IMR-90 (cell line): ENCODE measurements around the gene DUSP22. TPM values are rescaled to one million over a fixed set of nuclear protein-coding genes. Genes with fewer than 3 reads are reported as not detected.

Experiments used
- ATAC-seq: fragments of 200-7000 bp; cut with Tn5 transposase; 2 replicates; pipeline ENCODE4 v1.9.1; 2020; ENCODE audit warnings: low read depth, mild to moderate bottlenecking, moderate library complexity
- BruUV-seq: library from RNA; stranded (reverse); fragments of 400-500 nt; replicated peaks from 2 replicates; lab custom pipeline; 2021; lab: Mats Ljungman, UMichigan
- CTCF ChIA-PET: fragments of 300-600 bp; formaldehyde crosslinking; extraction: SDS; loops from one replicate; lab custom pipeline; 2021; ENCODE audit warnings: antibody characterized with exemption; lab: Yijun Ruan, JAX
- POLR2A ChIA-PET: fragments of 300-600 bp; sonication (Branson Sonifier 250); formaldehyde crosslinking; loops from one replicate; lab custom pipeline; 2022; ENCODE audit warnings: antibody characterized with exemption; ENCODE audit not compliant: unreplicated experiment; lab: Charles Lee
- DNase-seq: peaks from one replicate; pipeline ENCODE4 v3.0.0; 2013
- H2AFZ ChIP-seq: replicated peaks from 2 replicates; pipeline ENCODE3; 2013; ENCODE audit warnings: low read length, mild to moderate bottlenecking; ENCODE audit not compliant: poor library complexity
- H2AK5ac ChIP-seq: 2 replicates; pipeline ENCODE4 v1.6.1; 2013; ENCODE audit warnings: low read depth, low read length, inconsistent platforms
- H2AK9ac ChIP-seq: replicated peaks from 2 replicates; pipeline ENCODE3; 2013; ENCODE audit warnings: mild to moderate bottlenecking, low read depth, low read length, moderate library complexity; ENCODE audit not compliant: poor library complexity
- H2BK120ac ChIP-seq: 2 replicates; pipeline ENCODE4 v1.6.1; 2013; ENCODE audit warnings: low read depth, low read length, inconsistent platforms
- H2BK15ac ChIP-seq: 3 replicates; pipeline ENCODE4 v1.6.1; 2013; ENCODE audit warnings: low read depth, low read length, inconsistent platforms
- H2BK20ac ChIP-seq: 2 replicates; pipeline ENCODE4 v1.6.1; 2013; ENCODE audit warnings: low read depth, mild to moderate bottlenecking, inconsistent platforms, low read length, moderate library complexity
- H2BK5ac ChIP-seq: 2 replicates; pipeline ENCODE4 v1.6.1; 2013; ENCODE audit warnings: mild to moderate bottlenecking, low read depth, low read length, inconsistent platforms; ENCODE audit not compliant: poor library complexity, severe bottlenecking
- H3K14ac ChIP-seq: replicated peaks from 2 replicates; pipeline ENCODE4 v1.6.1; 2013; ENCODE audit warnings: low read depth, low read length, inconsistent platforms
- H3K18ac ChIP-seq: 2 replicates; pipeline ENCODE4 v1.6.1; 2013; ENCODE audit warnings: low read depth, low read length, control low read depth
- H3K23ac ChIP-seq: 2 replicates; pipeline ENCODE4 v1.6.1; 2013; ENCODE audit warnings: low read depth, low read length, inconsistent platforms
- H3K27ac ChIP-seq: 2 replicates; pipeline ENCODE4 v1.5.1; 2013; ENCODE audit warnings: mild to moderate bottlenecking, control low read depth, low read length; ENCODE audit not compliant: insufficient read depth
- H3K27me3 ChIP-seq: 2 replicates; pipeline ENCODE4 v1.6.1; 2013; ENCODE audit warnings: low read length; ENCODE audit not compliant: control insufficient read depth, insufficient read depth
- H3K36me3 ChIP-seq: 2 replicates; pipeline ENCODE4 v1.6.1; 2013; ENCODE audit warnings: low read length, mixed read lengths; ENCODE audit not compliant: control insufficient read depth, insufficient read depth
- H3K4ac ChIP-seq: 2 replicates; pipeline ENCODE4 v1.6.1; 2013; ENCODE audit warnings: low read depth, low read length, inconsistent platforms
- H3K4me1 ChIP-seq: 2 replicates; pipeline ENCODE4 v1.6.1; 2013; ENCODE audit warnings: low read length, mixed read lengths; ENCODE audit not compliant: control insufficient read depth, insufficient read depth
- H3K4me2 ChIP-seq: 2 replicates; pipeline ENCODE4 v1.6.1; 2013; ENCODE audit warnings: low read depth, mild to moderate bottlenecking, control low read depth, low read length, moderate library complexity
- H3K4me3 ChIP-seq: 2 replicates; pipeline ENCODE4 v1.5.1; 2013; ENCODE audit warnings: low read depth, mild to moderate bottlenecking, control low read depth, low read length, moderate library complexity; ENCODE audit not compliant: insufficient read depth
- H3K56ac ChIP-seq: 2 replicates; pipeline ENCODE4 v1.6.1; 2013; ENCODE audit warnings: low read length, inconsistent platforms; ENCODE audit not compliant: insufficient read depth; ENCODE audit errors: extremely low read depth
- H3K79me1 ChIP-seq, 2 experiments: 2 replicates each; pipeline ENCODE4 v1.6.1; 2013; ENCODE audit warnings: low read length in 2 of 2, inconsistent platforms in 1 of 2, low read depth in 1 of 2
- H3K9ac ChIP-seq: 2 replicates; pipeline ENCODE4 v1.6.1; 2013; ENCODE audit warnings: low read depth, low read length, control low read depth
- H3K9me1 ChIP-seq: 2 replicates; pipeline ENCODE4 v1.6.1; 2013; ENCODE audit warnings: low read length, inconsistent platforms; ENCODE audit not compliant: insufficient read depth
- H3K9me3 ChIP-seq: 2 replicates; pipeline ENCODE4 v1.6.1; 2013; ENCODE audit warnings: low read length; ENCODE audit not compliant: control insufficient read depth, insufficient read depth
- H4K20me1 ChIP-seq: 2 replicates; pipeline ENCODE4 v1.6.1; 2013; ENCODE audit warnings: low read length, inconsistent platforms; ENCODE audit not compliant: insufficient read depth
- H4K5ac ChIP-seq: 2 replicates; pipeline ENCODE4 v1.6.1; 2013; ENCODE audit warnings: mild to moderate bottlenecking, low read depth, low read length, control low read depth
- H4K8ac ChIP-seq, 2 experiments: 2 replicates each; pipeline ENCODE4 v1.6.1; 2013; ENCODE audit warnings: low read depth in 2 of 2, low read length in 2 of 2, control low read depth in 1 of 2, inconsistent platforms in 1 of 2
- H4K91ac ChIP-seq: 2 replicates; pipeline ENCODE4 v1.6.1; 2013; ENCODE audit warnings: low read depth, low read length, inconsistent platforms; ENCODE audit not compliant: insufficient read depth
- BHLHE40 ChIP-seq: fragments of 150-350 bp; IDR thresholded peaks from 2 replicates; pipeline ENCODE4 v1.6.1; 2016; ENCODE audit warnings: mild to moderate bottlenecking, low read depth, low read length
- CHD1 ChIP-seq: IDR thresholded peaks from 2 replicates; pipeline ENCODE4 v1.6.1; 2012; ENCODE audit warnings: low read depth, low read length, improper control_type of control experiment
- RAD21 ChIP-seq: IDR thresholded peaks from 2 replicates; pipeline ENCODE4 v1.6.1; 2012; ENCODE audit warnings: low read length, improper control_type of control experiment
- RCOR1 ChIP-seq: IDR thresholded peaks from 2 replicates; pipeline ENCODE4 v1.6.1; 2012; ENCODE audit warnings: mild to moderate bottlenecking, low read length, improper control_type of control experiment; ENCODE audit not compliant: insufficient replicate concordance
- WGBS, 2 experiments: methylation state at CpG; one replicate each; pipeline versions ENCODE4 v1.1.5 to v1.1.7; 2013; ENCODE audit warnings: missing lambda C conversion rate in 2 of 2; ENCODE audit not compliant: insufficient read length in 1 of 2; ENCODE audit errors: extremely low coverage in 2 of 2; 5-methylcytosine and 5-hydroxymethylcytosine counted together
- dilution Hi-C: fragments of 300-500 bp; cut with HindIII; formaldehyde crosslinking; loops from one replicate; pipeline ENCODE4 v1.14.3; 2018; ENCODE audit warnings: low sequenced_read_pairs; ENCODE audit not compliant: unreplicated experiment
- in situ Hi-C: fragments of 300-500 bp; cut with MboI; formaldehyde crosslinking; loops from 3 replicates; pipeline ENCODE4 v1.14.3; 2019; ENCODE audit warnings: low sequenced_read_pairs, inconsistent platforms, mixed read lengths
- intact Hi-C: fragments of 100-400 bp; cut with micrococcal nuclease; formaldehyde crosslinking; loops from 2 replicates; pipeline ENCODE4 v1.10.0; 2022
- polyA plus RNA-seq, 3 experiments: library from polyadenylated mRNA; depleted of rRNA; stranded (reverse); fragments of >200 nt; gene quantifications; 2 replicates each; pipeline ENCODE4 v1.2.3, GENCODE V29; 2012; ENCODE audit warnings: low replicate concordance in 1 of 3
- total RNA-seq: library from RNA; depleted of rRNA; stranded (reverse); fragments of >200 nt; gene quantifications from 2 replicates; pipeline ENCODE4 v1.2.3, GENCODE V29; 2012

DUSP22 gene
- total and polyA plus RNA-seq, 2 of the 4 experiments (the other 2 are of a cell fraction): 7.1 to 8.2 TPM

DNA sequence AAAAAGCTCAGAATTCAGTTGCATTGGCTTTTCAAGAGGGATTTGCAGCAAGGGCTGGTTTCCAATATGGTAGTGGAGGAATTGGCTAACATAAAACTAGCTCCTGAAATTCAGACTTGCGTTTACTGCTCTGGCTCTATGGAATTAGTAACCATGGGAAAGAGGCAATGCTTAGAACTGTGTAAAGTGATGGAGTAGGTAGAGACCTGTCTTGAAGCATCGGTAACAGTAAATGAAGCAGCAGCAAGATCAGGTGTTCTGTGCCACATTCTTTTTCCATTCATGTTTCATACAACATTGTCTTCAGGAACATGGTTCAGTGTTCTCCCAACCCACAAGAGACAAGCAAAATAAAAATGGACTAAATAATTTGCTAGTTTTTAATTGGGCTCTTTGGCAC, 105.8 kb downstream of the DUSP22 start:
- Histone ChIP-seq H3K4me2 (no peak overlapping the region), H3K9me1 (no peaks in the 10 kb centered on the region), H3K56ac (no peak overlapping the region), H3K9ac (no peak overlapping the region), H4K20me1 (no peaks in the 10 kb centered on the region), H2AFZ (no peak overlapping the region), H2BK20ac (no peak overlapping the region), H3K27me3 (peaks cover 68% of the 10 kb centered on the region), H4K91ac (no peak overlapping the region), H3K4me1 (no peaks in the 10 kb centered on the region), H2BK15ac (no peak overlapping the region), H2BK120ac (no peak overlapping the region), H3K4me3 (no peak overlapping the region), H3K18ac (no peak overlapping the region), H3K14ac (no peak overlapping the region), H2BK5ac (no peak overlapping the region), H3K27ac (no peak overlapping the region), H3K4ac (no peak overlapping the region), H3K36me3 (no peaks in the 10 kb centered on the region), H3K79me1 (no peaks in the 10 kb centered on the region), H2AK9ac (no peak overlapping the region), H3K23ac (no peak overlapping the region), H3K9me3 (no peaks in the 10 kb centered on the region), H4K8ac (no peak overlapping the region), H2AK5ac (no peak overlapping the region), H4K5ac (no peak overlapping the region)
- BruUV-seq: no TSS peak
- TF ChIP-seq RCOR1 (no peak), RAD21 (no peak), BHLHE40 (no peak), CHD1 (no peak)
- 50% methylated on average over 1 of the region's 2 CpGs; no CpG with 5 or more reads in 1 of the 2 experiments for WGBS, 2 experiments
- ATAC-seq: no peak
- ChIA-PET CTCF (interaction anchor here (1.3 kb wide), 1 partner anchor 10 kb away, joined by 7 read pairs; no protein-coding TSS in a partner anchor), POLR2A (no interaction called here)
- dilution Hi-C loops (no loop called here), intact Hi-C loops (no loop called here), in situ Hi-C loops (no loop called here)
- DNase-seq: no peak
